Thymus (tissue), 11 donors: ENCODE data around the gene KIF3A. TPM values are rescaled to one million over a fixed set of nuclear protein-coding genes. Genes with fewer than 3 reads are reported as not detected.
"Not testable (repeated sequence)": the region's sequence is repeated elsewhere in the genome, so short reads cannot be mapped to it uniquely, and the experiment has no call there.

Experiments used
- DNase-seq, 9 donors: peaks; one replicate each; pipeline ENCODE4 v3.0.0-alpha.2; 2013; ENCODE audit warnings: low spot score in 9 of 9, low read depth in 6 of 9, missing footprints in 1 of 9
- H3K27ac ChIP-seq, 2 donors: one replicate each; pipeline ENCODE4 v1.5.1; 2013; ENCODE audit warnings: control low read depth in 1 of 2, low read depth in 1 of 2, low read length in 1 of 2, mild to moderate bottlenecking in 1 of 2, moderate library complexity in 1 of 2
- H3K27me3 ChIP-seq, 2 donors: one replicate each; pipeline ENCODE4 v1.5.1; 2013; ENCODE audit warnings: low read length in 1 of 2; ENCODE audit not compliant: control insufficient read depth in 2 of 2, insufficient read depth in 1 of 2
- H3K36me3 ChIP-seq, 2 donors: one replicate each; pipeline ENCODE4 v1.5.1; 2013; ENCODE audit warnings: low read length in 1 of 2, mild to moderate bottlenecking in 1 of 2, moderate library complexity in 1 of 2; ENCODE audit not compliant: control insufficient read depth in 2 of 2, insufficient read depth in 2 of 2
- H3K4me1 ChIP-seq, 2 donors: one replicate each; pipeline ENCODE4 v1.5.1; 2013; ENCODE audit warnings: low read length in 2 of 2; ENCODE audit not compliant: control insufficient read depth in 2 of 2, insufficient read depth in 2 of 2
- H3K4me3 ChIP-seq, 2 donors: one replicate each; pipeline ENCODE4 v1.5.1; 2013; ENCODE audit warnings: low read length in 2 of 2, control low read depth in 1 of 2, mild to moderate bottlenecking in 1 of 2
- H3K9me3 ChIP-seq, 2 donors: one replicate each; pipeline ENCODE4 v1.5.1; 2013; ENCODE audit warnings: low read length in 1 of 2, mild to moderate bottlenecking in 1 of 2; ENCODE audit not compliant: control insufficient read depth in 2 of 2, insufficient read depth in 1 of 2
- WGBS: extraction: QIAGEN DNeasy Blood & Tissue Kit; methylation state at CpG from one replicate; pipeline ENCODE4 v1.1.7; 2013; 5-methylcytosine and 5-hydroxymethylcytosine counted together
- polyA plus RNA-seq: library from polyadenylated mRNA; stranded (reverse); fragments of 200-250 nt; gene quantifications from one replicate; pipeline ENCODE4 v1.2.3, GENCODE V29; 2013
- total RNA-seq: library from RNA; stranded (reverse); fragments of 120-200 nt; gene quantifications from one replicate; pipeline ENCODE4 v1.2.4, GENCODE V29; 2013
- donor health status: healthy.

Gene KIF3A
- total and polyA plus RNA-seq, 2 donors = 6.6 to 9.9 TPM

DNA sequence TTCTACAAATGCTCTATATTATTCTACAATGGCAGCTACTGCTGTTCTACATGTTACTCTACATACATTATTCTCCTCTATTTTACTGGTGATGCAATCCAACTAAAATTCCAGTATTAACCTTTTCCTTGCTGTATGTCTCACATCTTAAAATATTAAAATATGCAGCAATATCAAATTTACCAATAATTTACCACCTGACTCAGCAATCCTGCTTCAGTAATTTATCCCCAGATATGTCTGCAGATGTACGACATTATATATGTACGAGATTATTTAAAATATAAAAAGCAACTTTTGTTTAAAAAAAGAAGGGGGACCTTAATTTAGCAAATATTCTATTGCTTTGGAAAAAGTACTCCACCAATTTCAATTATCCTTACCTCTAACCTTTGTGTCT is 11.6 kb downstream of the KIF3A start:
- H3K4me1 ChIP-seq = no peaks in the 10 kb centered on the region
- 98% methylated on average over 2 of the region's 2 CpGs for WGBS
- H3K27me3 ChIP-seq = no peaks in the 10 kb centered on the region
- no peaks in the 10 kb centered on the region for H3K9me3 ChIP-seq
- no peak overlapping the region for H3K4me3 ChIP-seq
- H3K36me3 ChIP-seq = peaks cover 0 to 12% of the 10 kb centered on the region in 2 donors
- no peak for DNase-seq
- H3K27ac ChIP-seq = no peak overlapping the region

DNA sequence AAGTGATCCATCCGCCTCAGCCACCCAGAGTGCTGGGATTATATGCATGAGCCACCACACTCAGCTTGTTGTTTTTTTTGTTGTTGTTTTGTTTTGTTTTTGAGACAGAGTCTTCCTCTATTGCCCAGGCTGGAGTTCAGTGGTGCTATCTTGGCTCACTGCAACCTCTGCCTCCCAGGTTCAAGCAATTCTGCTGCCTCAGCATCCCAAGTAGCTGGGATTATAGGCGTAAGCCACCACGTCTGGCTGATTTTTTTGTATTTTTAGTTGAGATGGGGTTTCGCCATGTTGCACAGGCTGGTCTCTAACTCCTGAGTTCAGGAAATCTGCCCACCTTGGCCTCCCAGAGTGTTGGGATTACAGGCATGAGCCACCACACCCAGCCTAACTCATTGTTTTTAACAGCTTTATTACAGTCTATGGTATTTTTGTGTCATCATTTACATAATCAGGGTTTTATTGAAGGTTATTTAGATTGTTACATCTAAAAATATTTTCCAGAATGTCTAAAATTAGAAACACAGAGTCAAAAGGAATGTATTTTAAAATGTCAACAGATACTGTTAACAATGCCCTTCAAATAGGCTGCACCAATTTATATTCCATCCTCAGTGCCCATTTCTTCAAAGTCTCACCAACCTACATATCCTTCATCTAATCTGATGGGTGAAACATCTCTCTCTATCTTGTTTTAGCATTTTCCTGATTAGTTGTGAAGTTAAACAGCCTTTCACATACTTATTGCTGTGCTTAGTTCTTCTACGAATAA is 18.6 kb downstream of the KIF3A start:
- H3K27ac ChIP-seq = no peak overlapping the region
- 99% methylated on average over 5 of the region's 5 CpGs for WGBS

DNA sequence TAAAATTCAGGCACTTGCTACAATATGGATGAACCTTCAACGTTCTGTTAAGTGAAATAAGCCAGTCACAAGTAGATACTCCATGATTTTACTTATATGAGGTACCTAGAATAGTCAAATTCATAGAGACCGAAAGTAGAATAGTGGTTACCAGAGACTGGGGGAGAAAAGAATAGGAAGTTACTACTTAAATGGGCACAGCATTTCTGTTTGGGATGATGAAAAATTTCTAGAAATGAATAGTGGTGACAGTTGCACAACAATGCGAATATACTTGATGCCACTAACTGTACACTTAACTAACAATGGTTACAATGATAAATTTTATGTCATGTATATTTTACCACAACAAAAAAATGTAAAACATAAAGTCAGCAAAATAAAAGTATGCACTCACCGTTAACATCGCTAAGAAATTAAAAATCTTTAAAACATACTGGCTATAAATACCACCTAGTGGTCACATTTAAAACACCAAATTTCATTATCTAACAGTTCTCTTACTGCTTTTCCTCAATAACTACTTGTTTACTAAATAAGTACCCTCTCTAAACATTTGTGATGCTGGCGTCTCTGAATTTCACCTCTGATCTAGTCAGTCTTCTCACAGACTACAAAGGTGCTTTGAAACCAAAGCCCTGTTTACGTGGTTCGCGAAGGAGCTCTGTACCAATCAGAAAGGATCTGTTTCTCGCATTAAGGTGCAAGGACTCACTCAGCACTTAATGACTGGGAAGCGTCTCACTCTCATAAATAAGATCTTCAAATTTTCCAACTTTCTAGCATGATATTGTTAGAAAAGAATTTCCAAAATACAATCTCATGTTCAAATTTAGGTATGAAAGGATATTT is 22.7 kb downstream of the KIF3A start:
- Histone ChIP-seq H3K36me3 (peaks cover 0 to 5% of the 10 kb centered on the region in 2 donors), H3K9me3 (no peaks in the 10 kb centered on the region), H3K4me1 (no peaks in the 10 kb centered on the region), H3K27me3 (no peaks in the 10 kb centered on the region), H3K4me3 (no peak overlapping the region), H3K27ac (no peak overlapping the region)
- DNase-seq = peak in 1 of 9 donors; percentile 24
- 70% methylated on average over 11 of the region's 11 CpGs for WGBS

More for the DNA sequence above, 18.6 kb downstream of the KIF3A start:
- Histone ChIP-seq H3K4me3 (no peak overlapping the region), H3K4me1 (no peaks in the 10 kb centered on the region), H3K9me3 (no peaks in the 10 kb centered on the region), H3K27me3 (no peaks in the 10 kb centered on the region), H3K36me3 (peaks cover 0 to 9% of the 10 kb centered on the region in 2 donors)
- DNase-seq = no peak

DNA sequence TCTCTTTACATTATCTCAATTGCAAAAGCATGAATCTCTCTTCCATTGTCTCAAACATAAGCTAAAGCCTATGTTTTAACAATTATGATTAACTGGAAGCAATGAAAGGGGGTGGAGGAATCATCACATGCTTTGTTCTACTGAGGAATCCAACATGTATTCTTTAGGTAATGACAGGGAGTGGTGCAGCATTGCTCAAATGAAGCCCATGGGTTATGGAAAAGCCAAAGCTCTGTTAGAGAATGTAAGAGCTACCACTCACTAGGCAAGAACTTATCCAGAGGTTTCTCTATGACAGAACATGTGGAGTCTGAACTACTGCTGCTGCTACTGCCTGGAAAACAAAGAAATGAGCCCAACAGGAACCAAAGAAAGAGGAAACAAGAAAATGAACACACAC is 28.7 kb downstream of the KIF3A start:
- Histone ChIP-seq H3K4me1 (no peaks in the 10 kb centered on the region), H3K4me3 (no peak overlapping the region), H3K27me3 (no peaks in the 10 kb centered on the region), H3K27ac (no peak overlapping the region), H3K9me3 (no peaks in the 10 kb centered on the region), H3K36me3 (no peaks in the 10 kb centered on the region)
- DNase-seq = no peak

DNA sequence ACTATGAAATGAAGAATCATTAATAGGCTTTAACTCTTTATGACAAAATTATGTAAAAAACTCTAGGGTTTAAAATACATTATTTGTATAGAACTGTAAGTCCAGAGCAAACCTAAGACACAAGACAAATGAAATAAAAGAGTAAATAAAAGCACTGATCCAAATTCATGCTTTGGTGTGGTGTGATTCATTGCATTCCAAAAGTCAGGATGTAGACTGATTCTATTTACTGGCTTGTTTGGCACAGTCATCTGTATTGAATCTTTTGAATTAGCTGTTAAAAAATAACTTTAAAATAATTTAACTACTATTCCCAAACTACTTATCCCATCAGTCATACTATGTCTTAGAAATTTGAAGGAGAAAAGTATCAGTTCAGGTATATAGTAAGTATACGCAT is 32.5 kb downstream of the KIF3A start:
- Histone ChIP-seq H3K9me3 (no peaks in the 10 kb centered on the region), H3K4me1 (no peaks in the 10 kb centered on the region), H3K27me3 (no peaks in the 10 kb centered on the region), H3K36me3 (peaks cover under 1 to 8% of the 10 kb centered on the region in 2 donors), H3K4me3 (no peak overlapping the region), H3K27ac (no peak overlapping the region)
- no peak for DNase-seq
- 95% methylated on average over 1 of the region's 1 CpG for WGBS

DNA sequence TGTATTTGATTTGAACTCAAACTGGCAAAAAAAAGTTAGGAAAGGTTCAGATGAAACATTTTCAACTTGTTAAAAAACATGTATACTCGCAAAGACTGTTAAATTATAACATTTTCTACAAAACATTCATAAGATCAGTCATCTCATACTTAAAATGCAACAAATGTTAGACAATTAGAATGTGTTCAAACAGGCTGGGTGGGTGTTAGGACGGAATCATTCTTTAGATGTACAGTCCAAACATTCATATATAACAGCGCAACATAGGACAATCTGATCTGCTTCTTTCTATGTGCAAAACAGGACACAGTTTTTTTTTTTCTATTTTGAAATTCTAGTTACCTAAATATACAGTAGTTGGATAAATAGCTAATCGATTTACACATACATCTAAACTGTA is 41.4 kb downstream of the KIF3A start:
- Histone ChIP-seq H3K4me1 (no peaks in the 10 kb centered on the region), H3K27ac (no peak overlapping the region), H3K9me3 (no peaks in the 10 kb centered on the region), H3K4me3 (no peak overlapping the region), H3K36me3 (peaks cover 3 to 16% of the 10 kb centered on the region in 2 donors), H3K27me3 (no peaks in the 10 kb centered on the region)
- no peak for DNase-seq
- WGBS = 98% methylated on average over 4 of the region's 4 CpGs

DNA sequence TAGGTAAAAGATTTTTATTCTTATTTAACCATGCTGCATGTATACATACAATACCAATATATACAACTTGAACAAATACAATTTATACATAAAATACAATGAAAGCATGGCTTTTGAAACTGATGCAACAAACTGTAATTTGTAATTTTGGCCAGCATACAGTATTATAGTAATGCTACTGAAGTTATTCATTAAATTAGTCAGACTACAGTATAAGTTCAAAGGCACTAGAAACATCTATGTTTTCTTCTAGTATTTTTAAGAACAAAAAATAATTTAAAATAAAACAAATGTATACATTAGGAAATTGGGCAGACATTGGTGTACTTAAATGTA is 44.7 kb downstream of the KIF3A start:
- no peaks in the 10 kb centered on the region for H3K9me3 ChIP-seq
- H3K27me3 ChIP-seq = no peaks in the 10 kb centered on the region
- no peaks in the 10 kb centered on the region for H3K36me3 ChIP-seq
- H3K4me1 ChIP-seq = peaks cover 5 to 23% of the 10 kb centered on the region in 2 donors
- H3K27ac ChIP-seq = peak overlapping the region in 1 of 2 donors; percentile 41
- DNase-seq = no peak
- no peak overlapping the region for H3K4me3 ChIP-seq

DNA sequence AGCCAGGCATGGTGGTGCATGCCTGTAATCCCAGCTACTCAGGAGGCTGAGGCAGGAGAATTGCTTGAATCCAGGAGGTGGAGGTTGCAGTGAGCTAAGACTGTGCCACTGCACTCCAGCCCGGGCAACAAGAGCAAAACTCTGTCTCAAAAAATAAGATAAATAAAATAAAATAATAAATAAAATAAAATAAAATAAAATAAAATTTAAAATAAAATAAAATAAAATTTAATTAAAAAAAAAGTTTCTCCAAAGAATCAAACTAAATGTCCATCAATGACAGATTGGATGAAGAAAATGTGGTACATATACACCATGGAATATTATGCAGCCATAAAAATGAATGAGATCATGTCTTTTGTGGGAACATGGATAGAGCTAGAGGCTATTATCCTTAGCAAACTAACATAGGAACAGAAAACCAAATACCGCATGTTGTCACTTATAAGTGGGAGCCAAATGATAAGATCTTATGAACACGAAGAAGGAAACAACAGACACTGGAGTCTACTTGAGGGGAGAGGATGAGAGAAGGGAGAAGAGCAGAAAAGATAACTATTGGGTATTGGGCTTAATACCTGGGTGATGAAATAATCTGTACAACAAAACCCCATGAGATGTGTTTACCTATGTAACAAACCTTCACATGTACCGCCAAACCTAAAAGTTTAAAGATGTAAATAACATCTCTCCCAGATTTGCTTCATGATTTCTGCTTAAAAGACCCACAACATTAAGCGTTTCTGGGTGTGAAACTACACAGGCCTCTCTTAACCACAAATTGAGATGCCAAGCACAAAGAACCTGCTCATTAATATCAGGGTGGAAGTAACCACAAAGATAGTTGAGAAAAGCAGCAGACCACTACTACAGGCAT is 45.4 kb downstream of the KIF3A start:
- H3K27ac ChIP-seq = peak overlapping the region in 1 of 2 donors; percentile 41
- not testable (repeated sequence) for H3K27me3 ChIP-seq, DNase-seq, H3K36me3 ChIP-seq, H3K9me3 ChIP-seq, H3K4me3 ChIP-seq
- peaks cover 6 to 29% of the 10 kb centered on the region in 2 donors for H3K4me1 ChIP-seq
- 55% methylated on average over 5 of the region's 5 CpGs for WGBS
